Ecto neural progenitor cell (in vitro differentiated cells): ENCODE data around the gene SLC5A4.
A peak's percentile ranks its signal among the peaks of the same experiment; 100 is the strongest.
"Not testable (repeated sequence)": the region's sequence is repeated elsewhere in the genome, so short reads cannot be mapped to it uniquely, and the experiment has no call there.

Experiments used
- DNase-seq: peaks from one replicate; pipeline ENCODE4 v3.0.0-alpha.2; 2018; ENCODE audit warnings: low spot score

SLC5A4 gene

DNA sequence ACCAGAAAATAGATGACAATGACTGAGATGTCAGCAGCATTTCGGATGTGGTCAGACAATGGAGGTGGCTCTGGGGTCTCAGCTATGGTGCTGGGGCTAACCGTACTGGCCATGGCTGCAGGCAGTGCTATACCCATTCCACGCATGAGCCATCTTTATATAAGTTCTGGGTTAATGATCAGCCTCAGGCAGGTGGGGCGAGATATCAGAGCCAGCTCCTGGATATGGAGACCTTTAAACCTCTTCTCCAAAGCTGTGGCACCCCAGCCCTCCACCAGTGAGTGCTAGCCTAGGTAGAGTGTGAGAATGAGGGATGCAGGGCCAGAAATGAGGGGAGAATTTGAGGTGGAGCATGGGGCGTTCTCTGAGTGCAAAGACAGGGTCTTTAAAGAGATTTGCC lies at the start of gene SLC5A4:
TSS of gene SLC5A4 (minus strand) at position 131 of the 400 bp plus-strand sequence. CDS start at position 113, 18 bp downstream.
- DNase-seq: no peak

DNA sequence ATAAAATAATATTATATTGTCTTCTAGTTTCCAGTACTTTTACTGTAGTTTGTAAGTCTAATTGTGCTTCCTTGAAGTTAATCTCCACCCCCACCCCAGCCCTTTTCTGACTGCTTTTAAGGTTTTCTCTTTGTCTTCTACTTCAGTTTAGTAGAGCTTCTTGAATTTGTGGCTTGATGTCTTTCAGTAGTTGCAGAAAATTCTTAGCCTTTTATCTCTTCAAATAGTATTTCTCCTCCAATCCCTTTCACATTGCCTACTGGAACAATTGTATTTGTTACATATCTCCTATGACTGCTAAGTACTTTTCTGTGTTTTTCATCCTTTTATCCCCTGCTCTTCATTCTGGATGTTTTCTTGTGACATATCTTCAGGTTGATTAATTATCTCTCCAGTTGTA lies 38.8 kb upstream of the SLC5A4 start:
- not testable (repeated sequence) for DNase-seq

DNA sequence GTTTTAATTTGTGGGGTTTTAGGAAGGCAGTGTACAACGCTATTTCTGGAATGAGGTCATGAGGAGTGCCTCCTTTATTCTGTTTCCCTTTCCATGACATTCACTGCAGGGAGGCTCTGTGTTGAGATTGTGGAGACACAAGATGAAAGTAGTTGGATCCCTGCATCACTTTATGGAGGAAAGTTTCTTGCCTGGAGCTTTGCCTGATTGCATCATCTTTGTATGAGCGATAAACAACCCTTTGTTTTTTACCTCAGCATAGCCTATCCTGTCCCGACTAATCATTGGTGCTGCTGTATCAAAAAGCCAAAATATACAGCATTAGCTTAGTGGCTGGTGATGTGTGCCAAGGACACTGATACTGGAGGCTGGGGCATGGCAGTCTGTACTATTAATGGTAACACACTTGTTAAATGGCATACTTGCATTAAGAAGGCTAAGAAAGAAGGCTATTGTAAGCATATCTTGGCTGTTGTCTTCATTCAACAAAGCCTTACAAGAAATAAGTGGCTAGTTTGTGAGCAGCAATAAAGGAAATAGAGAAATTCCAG lies 31.2 kb upstream of the SLC5A4 start:
- no peak for DNase-seq

DNA sequence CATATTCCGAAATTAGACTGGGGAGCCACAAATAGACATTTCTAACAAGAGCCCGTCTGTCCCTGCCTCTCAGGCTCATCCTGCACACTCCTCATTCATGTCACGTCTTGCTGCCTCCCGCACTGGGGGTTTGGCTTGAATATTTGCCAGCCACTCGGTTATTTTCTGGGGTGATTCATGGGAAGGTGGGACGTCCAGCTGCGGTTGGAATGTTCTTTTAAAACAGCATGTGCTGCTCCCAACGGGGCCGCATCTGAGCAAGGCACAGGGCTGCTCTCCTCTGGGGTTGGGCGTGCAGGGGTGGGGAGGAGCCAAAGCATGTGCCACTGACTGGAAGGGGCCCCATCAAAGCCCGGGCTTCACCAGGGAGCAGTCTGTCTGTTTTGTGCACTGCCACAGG lies 25.9 kb upstream of the SLC5A4 start:
- no peak for DNase-seq

DNA sequence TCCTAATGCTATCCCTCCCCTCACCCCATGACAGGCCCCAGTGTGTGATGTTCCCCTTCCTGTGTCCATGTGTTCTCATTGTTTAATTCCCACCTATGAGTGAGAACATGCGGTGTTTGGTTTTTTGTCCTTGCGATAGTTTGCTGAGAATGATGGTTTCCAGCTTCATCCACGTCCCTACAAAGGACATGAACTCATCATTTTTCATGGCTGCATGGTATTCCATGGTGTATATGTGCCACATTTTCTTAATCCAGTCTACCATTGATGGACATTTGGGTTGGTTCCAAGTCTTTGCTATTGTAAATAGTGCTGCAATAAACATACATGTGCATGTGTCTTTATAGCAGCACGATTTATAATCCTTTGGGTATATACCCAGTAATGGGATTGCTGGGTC lies 20.2 kb upstream of the SLC5A4 start:
- DNase-seq: not testable (repeated sequence)

DNA sequence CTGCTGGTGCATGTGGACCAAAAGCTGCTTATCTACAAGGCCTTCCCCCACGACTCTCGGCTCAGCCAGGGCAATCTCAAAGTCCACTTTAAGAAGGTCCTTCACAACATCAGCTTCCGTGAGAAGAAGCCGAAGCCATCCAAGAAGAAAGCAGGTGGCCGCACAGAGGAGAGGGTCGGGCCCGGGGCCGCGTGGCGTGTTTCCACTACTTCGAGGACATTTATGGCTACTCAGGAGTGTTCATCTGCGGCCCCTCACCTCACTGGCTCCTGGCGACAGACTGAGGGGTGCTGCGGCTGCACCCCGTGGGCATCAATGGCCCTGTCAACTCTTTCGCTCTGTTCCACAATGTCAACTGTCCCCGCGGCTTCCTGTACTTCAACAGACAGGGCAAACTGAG lies 16.2 kb upstream of the SLC5A4 start:
- no peak for DNase-seq

DNA sequence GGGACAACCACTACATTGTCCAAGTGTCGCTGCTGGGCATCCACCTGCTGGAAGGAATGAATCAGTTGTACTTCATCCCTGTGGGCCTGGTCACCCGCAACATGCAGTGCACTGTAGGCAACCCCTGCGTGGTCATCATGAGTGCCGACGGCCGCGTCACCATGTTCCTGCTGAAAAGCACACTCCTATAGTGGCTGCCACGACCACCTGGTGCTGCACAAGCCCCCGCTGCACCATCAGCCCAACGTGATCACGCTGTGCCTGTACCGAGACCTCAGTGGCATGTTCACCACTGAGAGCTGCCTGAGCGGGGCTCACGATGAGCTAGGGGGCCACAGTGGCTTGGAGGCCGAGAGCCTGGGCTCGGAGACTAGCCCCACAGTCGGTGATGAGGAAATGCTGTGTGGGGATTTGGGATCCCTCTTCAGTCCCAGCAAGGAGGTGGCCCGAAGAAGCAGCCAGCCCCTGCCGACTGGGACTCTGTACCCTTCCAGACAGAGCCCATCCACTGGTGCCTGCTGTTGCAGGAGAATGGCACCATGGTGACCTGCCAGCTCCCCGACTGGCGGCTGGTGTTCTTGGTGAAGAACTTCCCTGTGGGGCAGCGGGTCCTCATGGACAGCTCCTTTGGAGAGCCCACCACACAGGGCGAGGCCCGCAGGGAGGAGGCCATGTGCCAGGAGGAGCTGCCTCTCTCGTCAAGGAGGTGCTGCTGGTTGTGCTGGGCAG lies 15.7 kb upstream of the SLC5A4 start:
- DNase-seq: no peak

DNA sequence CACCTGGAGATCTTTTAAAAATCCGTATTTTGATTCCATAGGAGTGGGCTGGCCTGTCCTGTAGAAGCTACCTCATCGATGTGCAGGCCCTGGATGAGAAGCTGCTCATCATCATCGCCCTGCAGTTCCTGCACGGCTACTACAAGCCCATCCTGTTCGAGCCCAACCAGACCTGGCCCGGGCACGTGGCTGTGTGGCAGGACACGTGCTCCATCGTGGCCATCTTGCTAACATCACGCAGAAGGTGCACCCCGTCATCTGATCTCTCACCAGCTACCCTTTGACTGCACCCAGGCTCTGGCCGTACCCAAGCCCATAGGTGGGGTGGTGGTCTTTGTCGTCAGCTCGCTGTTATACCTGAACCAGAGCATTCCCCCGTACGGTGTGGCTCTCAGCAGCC lies 14.2 kb upstream of the SLC5A4 start:
- DNase-seq: no peak

DNA sequence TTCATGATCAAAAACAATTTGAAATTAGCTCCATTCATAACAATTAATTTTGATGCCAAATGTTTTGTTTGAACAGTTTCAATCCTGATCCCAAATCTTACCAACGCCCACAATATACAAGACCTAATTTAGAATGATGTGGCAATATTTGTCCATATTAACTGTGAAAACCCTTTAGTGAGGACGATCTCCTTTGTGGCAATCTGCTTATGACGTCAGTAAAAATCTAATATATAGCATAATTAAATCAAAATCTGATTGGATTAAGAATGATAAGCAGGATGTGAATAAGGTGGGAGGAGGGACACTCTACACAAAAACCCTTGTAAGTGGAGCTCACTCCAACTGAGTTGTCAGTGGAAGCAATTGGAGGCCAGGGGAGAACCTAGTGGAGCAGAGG lies 11.9 kb upstream of the SLC5A4 start:
- no peak for DNase-seq

DNA sequence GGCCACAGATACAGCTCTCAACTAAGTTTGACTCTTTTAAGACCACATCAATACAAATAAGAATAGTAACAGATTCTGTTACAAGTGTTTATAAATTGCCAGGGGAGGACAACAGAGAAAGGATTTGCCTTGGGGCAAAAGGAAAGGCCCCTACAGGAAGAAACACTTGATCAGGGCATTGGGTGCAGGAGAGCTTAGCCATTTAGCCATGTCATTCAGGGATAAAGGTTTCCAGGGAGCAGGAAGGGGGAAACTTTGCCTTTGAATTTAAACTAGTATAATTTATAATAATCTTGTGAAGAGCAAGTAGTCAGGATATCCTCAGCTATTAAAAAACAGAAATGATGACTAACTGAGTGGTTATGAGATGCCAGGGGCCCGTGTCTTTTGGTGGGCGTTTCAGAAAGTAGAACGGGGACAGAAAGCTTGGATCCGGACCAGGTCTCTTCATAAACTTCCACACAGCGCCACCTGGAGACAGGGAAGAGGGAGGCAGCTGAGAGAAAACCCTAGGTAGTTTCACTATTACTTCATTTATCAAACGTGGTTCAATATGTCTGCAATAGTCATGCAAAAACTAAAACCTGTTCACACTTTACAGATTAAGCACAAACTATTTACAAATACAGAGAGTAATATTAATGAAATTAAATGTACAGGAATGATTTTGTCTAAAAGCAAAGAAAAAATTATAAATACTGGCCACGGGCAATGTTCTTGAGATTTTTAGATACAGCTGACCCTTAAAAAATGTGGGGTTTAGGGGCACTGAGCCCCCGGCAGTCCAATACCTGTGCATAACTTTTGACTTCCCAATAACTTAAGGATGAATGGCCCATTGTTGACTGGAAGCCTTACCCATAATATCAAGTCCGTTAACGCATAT lies 11.0 kb upstream of the SLC5A4 start:
- DNase-seq: peak; percentile 70

DNA sequence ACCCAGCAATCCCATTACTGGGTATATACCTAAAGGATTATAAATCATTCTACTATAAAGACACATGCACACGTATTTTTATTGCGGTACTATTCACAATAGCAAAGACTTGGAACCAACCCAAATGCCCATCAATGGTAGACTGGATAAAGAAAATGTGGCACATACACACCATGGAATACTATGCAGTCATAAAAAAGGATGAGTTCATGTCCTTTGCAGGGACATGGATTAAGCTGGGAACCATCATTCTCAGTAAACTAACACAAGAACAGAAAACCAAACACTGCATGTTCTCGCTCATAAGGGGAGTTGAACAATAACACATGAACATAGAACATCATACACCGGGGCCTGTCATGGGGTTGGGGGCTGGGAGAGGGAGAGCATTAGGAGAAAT lies 8.5 kb upstream of the SLC5A4 start:
- not testable (repeated sequence) for DNase-seq

DNA sequence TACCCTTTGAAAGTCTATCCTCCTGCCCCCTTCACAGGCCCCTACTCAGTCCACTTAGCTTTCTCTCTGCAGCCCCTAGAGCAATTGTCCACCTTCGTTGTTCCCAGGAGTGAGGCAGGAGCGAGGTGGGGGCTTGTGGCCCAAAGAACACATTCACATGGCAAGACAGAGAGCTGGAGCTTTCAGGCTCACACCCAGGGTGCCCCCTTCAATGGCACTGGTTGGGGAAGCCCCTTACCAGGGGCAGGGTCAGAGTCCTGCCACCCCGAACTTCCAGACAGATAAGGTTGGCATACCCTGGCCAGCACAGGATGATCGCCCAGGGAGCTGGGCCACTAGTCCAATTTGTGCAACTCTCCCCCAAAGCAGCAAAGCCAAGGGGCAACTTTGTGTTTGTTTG lies 6.2 kb upstream of the SLC5A4 start:
- no peak for DNase-seq

DNA sequence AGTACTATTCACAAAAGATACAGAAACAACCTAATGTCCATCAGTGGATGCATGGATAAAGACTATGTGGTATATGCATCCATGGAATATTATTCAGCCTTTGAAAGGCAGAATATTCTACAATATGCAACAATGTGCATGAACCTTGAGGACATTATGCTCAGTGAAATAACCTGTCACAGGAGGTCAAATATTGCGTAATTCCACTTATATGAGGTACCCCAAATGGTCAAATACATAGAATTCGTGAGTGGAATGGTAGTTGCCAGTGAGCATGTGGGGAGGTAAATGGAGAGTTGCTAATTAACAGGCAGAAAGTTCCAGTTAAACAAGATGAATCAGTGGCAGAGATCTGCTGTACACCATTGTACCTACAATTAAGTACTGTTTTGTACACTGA lies 3.6 kb upstream of the SLC5A4 start:
- no peak for DNase-seq

DNA sequence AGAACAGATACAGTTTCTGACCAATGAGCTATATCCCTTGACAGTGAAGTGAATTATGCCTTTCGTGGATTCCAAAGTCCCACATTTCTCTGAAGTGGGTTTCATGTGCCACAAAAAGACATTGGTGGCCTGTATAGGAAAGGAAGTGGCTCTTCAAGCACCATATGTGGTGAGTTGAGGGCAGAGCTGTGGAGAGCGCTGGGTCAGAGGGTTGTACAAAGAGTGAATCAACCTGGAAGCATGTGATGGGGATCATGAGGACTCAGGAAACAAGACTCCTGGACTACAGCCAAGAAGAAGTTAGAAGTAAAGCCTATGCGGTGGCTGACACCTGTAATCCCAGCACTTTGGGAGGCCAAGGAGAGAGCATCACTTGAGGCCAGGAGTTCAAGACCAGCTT lies 579 bp upstream of the SLC5A4 start:
- no peak for DNase-seq

DNA sequence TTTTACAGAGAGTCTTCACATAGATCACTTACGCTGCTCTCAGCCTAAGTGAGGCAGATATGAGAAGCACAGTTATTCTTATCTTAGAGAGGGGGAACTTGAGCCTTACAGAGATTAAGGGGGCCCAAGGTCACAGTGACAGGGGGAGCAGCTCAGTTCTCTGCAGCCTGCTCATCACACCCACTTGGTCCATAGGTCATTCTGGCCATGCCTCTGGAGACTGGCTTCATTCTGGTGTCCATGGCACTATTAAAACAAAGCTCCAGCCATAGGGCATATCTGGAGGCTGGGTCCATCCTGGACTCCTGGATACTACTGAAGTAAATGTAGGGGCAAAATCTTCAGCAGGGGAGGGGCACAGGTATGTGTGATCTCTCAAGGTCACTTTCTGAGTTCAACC lies 5.9 kb downstream of the SLC5A4 start:
- DNase-seq: no peak

DNA sequence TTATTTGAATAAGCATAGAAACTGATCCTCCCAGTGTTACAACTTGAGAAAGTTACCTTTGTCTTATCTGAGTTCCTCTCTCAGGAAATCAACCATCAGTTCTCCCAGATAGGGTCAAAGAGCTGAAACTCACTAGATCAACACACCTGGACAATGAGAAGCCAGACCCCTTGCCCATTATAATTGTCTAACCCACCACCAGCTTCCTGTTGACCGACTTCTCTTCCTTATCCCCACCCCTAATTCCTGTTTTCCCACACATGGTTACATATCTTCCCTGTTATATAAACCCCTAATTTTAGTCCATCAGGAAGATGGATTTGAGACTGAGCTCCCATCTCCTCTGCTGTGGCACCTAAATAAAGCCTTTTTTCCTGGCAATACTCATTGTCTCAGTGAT lies 6.9 kb downstream of the SLC5A4 start:
- no peak for DNase-seq

DNA sequence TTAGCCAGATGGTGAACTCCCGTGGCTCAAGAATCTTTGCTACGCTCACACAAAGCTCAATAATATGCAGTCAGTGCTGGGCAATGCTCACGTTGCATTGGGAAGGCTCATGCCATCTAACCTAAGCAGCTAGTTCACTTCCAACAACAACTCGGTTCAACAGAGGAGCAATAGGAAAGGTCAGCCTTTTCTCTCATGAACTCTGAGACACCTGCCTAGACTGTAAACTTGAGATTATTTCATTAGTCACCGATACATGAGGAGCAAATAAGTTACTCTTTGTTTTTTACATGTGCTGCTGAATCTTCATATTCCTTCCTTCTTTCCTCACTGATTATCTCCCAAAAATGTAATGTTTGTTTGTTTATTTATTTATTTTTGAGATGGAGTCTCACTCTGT lies 9.0 kb downstream of the SLC5A4 start:
- no peak for DNase-seq

DNA sequence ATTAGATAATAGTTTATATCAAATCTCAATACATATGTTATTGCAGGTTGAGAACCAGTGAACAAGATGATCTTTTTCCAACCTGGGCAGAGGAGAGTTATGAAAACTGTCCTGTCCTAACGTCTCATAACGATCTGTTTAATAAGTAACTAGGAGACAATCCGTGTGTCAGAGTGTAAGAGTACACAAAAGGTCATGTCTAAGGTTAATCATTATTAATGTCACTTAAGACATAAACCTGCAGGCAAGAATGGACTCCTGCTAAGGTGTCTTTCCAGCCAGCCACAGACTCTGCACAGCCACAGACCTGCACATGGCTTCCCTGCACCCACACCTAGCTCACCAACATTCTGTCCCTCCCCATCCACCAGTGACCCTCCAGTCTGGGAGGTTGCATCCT lies 10.1 kb downstream of the SLC5A4 start:
- no peak for DNase-seq

DNA sequence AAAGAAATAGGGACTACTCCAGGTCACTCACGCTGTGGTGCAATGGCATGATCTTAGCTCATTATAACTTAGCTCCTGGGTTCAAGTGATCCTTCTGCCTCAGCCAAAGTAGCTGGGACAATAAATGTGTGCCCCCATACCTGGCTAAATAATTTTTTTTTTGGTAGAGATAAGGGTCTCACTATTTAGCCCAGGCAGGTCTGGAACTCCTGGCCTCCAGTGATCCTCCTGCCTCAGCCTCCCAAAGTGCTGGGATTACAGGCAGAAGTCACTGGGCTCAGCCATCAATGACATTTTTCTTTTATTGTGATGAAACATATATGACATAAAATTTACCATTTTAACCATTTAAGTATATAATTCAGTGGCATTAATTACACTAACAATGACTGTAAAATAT lies 10.6 kb downstream of the SLC5A4 start:
- no peak for DNase-seq

DNA sequence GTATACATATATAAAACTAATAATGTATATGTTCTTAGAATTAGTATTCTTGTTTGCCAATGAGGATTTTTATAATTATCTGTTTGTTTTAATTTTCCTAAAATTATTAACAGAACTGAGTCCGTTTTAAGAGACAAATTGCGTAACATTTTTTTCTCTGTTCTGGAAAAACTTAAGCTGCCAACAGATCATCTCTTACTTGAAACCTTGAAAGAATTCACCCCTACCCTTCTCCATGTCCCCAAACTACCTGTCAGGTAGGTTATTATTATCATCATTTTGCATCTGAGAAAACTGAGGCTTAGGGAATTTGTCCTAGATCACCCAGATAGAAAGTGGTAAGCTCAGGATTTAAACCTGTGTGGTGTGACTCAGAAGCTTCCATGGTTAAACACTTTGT lies 14.7 kb downstream of the SLC5A4 start:
- DNase-seq: no peak

DNA sequence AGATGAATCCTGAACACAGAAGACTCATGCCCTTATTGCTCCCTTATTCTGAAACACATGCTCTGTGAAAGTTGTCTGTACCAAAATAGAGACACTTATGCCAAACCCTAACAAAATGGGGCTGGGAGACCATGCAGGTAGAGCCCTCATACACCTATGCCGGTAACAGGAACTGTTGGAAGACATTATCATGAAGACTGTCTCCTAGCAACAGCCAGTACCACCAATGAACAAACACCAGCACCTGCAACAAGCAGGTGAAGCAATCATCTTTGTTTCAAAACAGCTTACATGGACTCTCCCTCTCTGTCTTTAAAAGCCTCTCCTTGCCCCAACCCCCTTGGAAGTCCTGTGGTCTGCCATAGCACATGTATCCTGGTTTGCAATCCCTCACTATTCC lies 17.2 kb downstream of the SLC5A4 start:
- no peak for DNase-seq

DNA sequence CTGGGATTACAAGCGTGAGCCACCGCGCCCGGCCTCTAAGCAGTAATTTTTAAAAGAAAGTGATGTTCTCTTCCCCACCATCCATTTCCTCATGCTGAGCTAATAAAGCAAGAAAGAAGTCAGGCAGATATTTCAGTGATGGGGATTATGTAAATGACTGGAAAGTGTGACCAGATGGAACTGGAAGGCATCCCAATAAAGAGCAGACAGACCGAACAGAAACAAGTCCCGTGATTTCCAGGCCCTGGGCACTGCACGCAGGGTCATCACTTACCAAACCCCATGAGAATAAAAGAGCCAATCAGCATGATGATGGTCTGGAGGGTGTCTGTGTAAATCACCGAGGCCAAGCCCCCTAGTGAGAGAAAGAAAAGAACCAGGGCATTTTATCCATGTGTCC lies 18.2 kb downstream of the SLC5A4 start:
- no peak for DNase-seq

DNA sequence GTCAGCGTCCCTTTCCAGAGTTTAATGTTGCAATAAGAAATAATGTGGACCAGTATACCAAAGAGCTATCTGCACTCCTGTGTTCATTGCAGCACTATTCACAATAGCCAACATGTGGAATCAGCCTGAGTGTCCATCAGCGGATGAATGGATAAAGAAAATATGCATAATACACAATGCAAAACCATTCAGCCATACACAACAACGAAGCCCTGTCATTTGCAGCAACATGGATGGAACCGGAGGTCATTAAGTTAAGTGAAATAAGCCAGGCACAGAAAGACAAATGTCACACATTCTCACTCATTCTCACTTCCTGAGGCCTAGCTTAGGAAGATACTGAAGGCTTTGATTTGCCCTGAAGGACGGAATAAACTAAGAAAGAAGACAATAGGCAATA lies 22.1 kb downstream of the SLC5A4 start:
- DNase-seq: no peak
